ENCODE results near the gene SETX.
A peak's percentile ranks its signal among the peaks of the same experiment; 100 is the strongest.
"Not testable (repeated sequence)": the region's sequence is repeated elsewhere in the genome, so short reads cannot be mapped to it uniquely, and the experiment has no call there.

SETX gene

DNA sequence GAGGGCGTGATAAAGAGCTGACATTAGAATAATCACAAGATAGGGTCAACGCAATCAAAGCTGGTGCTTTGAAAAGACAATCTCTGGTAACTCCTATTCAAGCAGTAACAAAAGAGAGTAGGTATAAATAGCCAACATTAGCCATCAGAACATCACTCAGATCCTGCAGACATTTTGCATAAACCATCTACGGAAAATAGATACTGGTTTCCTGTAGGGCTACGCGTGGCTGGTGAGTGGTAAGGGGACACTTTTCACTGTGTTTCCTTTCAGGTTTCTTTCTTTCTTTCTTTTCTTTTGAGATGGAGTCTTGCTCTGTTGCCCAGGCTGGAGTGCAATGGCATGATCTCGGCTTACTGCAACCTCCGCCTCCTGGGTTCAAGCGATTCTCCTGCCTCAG, 29.6 kb upstream of the SETX start:
- Histone ChIP-seq H3K36me3 (ENCODE audit: insufficient read depth) (no peaks in the 10 kb centered on the region; the same call in 1 of the 2 replicates), H3K4me2 (no peak overlapping the region), H4K20me1 (ENCODE audit: insufficient read depth) (no peaks in the 10 kb centered on the region), H3K79me2 (ENCODE audit: insufficient read depth, low read depth) (no peaks in the 10 kb centered on the region), H3K9ac (no peak overlapping the region), H2AFZ (ENCODE audit: low read depth) (no peak overlapping the region), H3K4me1 (ENCODE audit: low read depth, poor library complexity, severe bottlenecking) (peaks cover 14% of the 10 kb centered on the region), H3K4me3 (IDR thresholded peaks at IDR 0.05; ENCODE audit: insufficient read depth, low read depth, low read length) (no peak overlapping the region), H3K27me3 (ENCODE audit: insufficient read depth, low read depth) (no peaks in the 10 kb centered on the region), H3K27ac (no peak overlapping the region)
- TF ChIP-seq, protein P1, sequence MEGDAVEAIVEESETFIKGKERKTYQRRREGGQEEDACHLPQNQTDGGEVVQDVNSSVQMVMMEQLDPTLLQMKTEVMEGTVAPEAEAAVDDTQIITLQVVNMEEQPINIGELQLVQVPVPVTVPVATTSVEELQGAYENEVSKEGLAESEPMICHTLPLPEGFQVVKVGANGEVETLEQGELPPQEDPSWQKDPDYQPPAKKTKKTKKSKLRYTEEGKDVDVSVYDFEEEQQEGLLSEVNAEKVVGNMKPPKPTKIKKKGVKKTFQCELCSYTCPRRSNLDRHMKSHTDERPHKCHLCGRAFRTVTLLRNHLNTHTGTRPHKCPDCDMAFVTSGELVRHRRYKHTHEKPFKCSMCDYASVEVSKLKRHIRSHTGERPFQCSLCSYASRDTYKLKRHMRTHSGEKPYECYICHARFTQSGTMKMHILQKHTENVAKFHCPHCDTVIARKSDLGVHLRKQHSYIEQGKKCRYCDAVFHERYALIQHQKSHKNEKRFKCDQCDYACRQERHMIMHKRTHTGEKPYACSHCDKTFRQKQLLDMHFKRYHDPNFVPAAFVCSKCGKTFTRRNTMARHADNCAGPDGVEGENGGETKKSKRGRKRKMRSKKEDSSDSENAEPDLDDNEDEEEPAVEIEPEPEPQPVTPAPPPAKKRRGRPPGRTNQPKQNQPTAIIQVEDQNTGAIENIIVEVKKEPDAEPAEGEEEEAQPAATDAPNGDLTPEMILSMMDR (conservative IDR thresholded peaks at IDR 0.05; ENCODE audit: low read depth, low read length) = no peak

DNA sequence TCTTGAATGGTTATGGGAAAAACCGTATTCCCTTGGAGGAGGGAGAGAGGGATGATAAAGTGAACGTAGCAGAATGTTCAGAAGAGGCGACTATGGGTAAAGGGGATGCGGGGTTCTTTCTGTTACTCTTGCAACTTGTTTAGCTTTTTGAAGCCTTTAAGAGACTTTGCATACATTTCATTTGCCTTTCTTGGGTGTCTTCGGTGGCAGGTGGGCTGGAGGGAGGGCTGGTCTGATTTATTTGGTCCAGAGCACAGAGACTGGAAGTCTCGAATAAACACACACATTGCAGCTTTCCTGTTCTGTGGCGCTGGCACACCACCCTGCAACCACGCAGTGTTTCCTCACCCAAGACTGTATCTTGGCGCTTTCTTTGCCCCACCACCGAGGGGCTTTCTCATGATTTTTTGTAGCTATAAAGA, 28.7 kb upstream of the SETX start:
- TF ChIP-seq, protein P1 (conservative IDR thresholded peaks at IDR 0.05; ENCODE audit: low read depth, low read length) = no peak
- Histone ChIP-seq H3K27ac (no peak overlapping the region), H2AFZ (ENCODE audit: low read depth) (no peak overlapping the region), H3K4me2 (no peak overlapping the region), H3K4me1 (ENCODE audit: low read depth, poor library complexity, severe bottlenecking) (peaks cover 14% of the 10 kb centered on the region), H3K4me3 (IDR thresholded peaks at IDR 0.05; ENCODE audit: insufficient read depth, low read depth, low read length) (no peak overlapping the region), H3K79me2 (ENCODE audit: insufficient read depth, low read depth) (no peaks in the 10 kb centered on the region), H3K9ac (no peak overlapping the region), H4K20me1 (ENCODE audit: insufficient read depth) (no peaks in the 10 kb centered on the region), H3K27me3 (ENCODE audit: insufficient read depth, low read depth) (no peaks in the 10 kb centered on the region), H3K36me3 (ENCODE audit: insufficient read depth) (no peaks in the 10 kb centered on the region; the same call in 1 of the 2 replicates)

DNA sequence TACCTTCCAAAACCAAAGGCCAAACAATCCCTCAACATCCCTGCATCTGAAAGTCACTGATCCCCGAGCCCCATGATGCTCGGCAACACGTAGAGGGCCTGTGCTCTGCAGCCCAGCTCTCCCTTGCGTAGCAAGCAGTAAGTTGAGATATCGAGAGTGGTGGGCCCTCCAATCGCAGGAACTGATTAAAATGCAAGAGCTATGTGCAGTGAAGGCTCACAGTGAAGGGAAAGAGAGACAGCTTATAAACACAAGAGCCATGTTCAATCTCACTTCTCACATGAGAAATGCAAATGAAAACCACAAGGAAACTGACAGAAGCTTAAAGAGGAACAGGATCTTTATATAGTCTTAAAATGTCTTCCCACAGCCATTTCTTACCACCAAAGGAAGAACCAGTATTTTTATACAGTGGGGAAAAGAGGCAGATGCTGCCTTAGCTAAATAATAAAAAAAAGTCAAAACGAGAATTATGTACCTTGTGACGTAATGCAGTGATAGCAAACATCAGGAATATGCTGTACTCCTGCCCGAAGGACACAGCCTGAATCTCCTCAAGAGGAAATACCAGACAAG, 27.3 kb upstream of the SETX start:
- H4K20me1 ChIP-seq (ENCODE audit: insufficient read depth) = no peaks in the 10 kb centered on the region
- peak overlapping the region; percentile 62 for H3K4me2 ChIP-seq
- H3K79me2 ChIP-seq (ENCODE audit: insufficient read depth, low read depth) = no peaks in the 10 kb centered on the region
- TF ChIP-seq, protein P1 (conservative IDR thresholded peaks at IDR 0.05; ENCODE audit: low read depth, low read length) = no peak
- no peak overlapping the region for H3K4me3 ChIP-seq (IDR thresholded peaks at IDR 0.05; ENCODE audit: insufficient read depth, low read depth, low read length)
- H3K9ac ChIP-seq = no peak overlapping the region
- H3K4me1 ChIP-seq (ENCODE audit: low read depth, poor library complexity, severe bottlenecking) = peaks cover 14% of the 10 kb centered on the region
- H2AFZ ChIP-seq (ENCODE audit: low read depth) = no peak overlapping the region
- no peaks in the 10 kb centered on the region for H3K27me3 ChIP-seq (ENCODE audit: insufficient read depth, low read depth)
- H3K27ac ChIP-seq = no peak overlapping the region
- H3K36me3 ChIP-seq (ENCODE audit: insufficient read depth) = no peaks in the 10 kb centered on the region; the same call in 1 of the 2 replicates

DNA sequence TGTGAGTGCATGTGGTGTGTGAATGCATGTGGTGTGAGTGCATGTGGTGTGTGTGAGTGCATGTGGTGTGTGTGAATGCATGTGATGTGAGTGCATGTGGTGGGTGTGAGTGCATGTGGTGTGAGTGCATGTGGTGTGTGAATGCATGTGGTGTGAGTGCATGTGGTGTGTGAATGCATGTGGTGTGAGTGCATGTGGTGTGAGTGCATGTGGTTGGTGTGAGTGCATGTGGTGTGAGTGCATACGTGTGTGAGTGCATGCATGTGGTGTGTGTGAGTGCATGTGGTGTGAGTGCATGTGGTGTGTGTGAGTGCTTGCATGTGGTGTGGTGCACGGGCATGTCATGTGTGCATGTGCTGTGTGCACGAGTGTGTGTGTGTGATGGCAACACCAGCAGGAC, 23.6 kb upstream of the SETX start:
- H3K27ac ChIP-seq; H3K9ac ChIP-seq; H3K36me3 ChIP-seq (ENCODE audit: insufficient read depth); H4K20me1 ChIP-seq (ENCODE audit: insufficient read depth); H3K27me3 ChIP-seq (ENCODE audit: insufficient read depth, low read depth); H3K4me2 ChIP-seq; H3K4me3 ChIP-seq (IDR thresholded peaks at IDR 0.05; ENCODE audit: insufficient read depth, low read depth, low read length); H3K79me2 ChIP-seq (ENCODE audit: insufficient read depth, low read depth); H2AFZ ChIP-seq (ENCODE audit: low read depth): not testable (repeated sequence)
- H3K4me1 ChIP-seq (ENCODE audit: low read depth, poor library complexity, severe bottlenecking) = peaks cover 14% of the 10 kb centered on the region

DNA sequence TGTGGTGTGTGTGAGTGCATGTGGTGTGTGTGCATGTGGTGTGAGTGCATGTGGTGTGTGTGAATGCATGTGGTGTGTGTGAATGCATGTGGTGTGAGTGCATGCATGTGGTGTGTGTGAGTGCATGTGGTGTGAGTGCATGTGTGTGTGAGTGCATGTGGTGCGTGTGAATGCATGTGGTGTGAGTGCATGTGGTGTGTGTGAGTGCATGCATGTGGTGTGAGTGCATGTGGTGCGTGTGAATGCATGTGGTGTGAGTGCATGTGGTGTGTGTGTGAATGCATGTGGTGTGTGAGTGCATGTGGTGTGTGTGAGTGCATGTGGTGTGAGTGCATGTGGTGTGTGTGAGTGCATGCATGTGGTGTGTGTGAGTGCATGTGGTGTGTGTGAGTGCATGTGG, 23.0 kb upstream of the SETX start:
- not testable (repeated sequence) for H4K20me1 ChIP-seq (ENCODE audit: insufficient read depth); H3K36me3 ChIP-seq (ENCODE audit: insufficient read depth); H3K79me2 ChIP-seq (ENCODE audit: insufficient read depth, low read depth); H3K4me2 ChIP-seq; H3K27ac ChIP-seq; H3K9ac ChIP-seq; H3K4me3 ChIP-seq (IDR thresholded peaks at IDR 0.05; ENCODE audit: insufficient read depth, low read depth, low read length); H2AFZ ChIP-seq (ENCODE audit: low read depth); H3K27me3 ChIP-seq (ENCODE audit: insufficient read depth, low read depth)
- H3K4me1 ChIP-seq (ENCODE audit: low read depth, poor library complexity, severe bottlenecking) = peaks cover 21% of the 10 kb centered on the region
